ENCODE results near the gene URGCP.
A peak's percentile ranks its signal among the peaks of the same experiment; 100 is the strongest.
"Not testable (repeated sequence)": the region's sequence is repeated elsewhere in the genome, so short reads cannot be mapped to it uniquely, and the experiment has no call there.

URGCP gene

DNA sequence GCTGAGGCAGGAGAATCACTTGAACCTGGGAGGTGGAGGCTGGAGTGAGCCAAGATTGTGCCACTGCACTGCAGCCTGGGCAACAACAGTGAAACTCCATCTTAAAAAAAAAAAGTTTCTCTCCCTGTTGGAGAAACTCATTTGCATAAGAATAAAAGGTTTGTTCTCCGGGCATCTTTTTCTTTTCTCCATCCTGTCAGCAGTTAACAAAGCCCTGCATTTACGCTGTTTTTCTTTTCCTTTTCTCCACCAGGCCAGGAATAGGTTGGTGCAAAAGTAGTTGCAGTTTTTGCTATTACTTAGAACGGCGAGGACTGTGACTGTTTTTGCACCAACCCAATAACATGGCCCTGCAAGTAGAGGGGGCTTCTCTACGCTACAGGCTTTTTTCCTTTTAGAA is 9.5 kb upstream of the URGCP start:
- no peak for DNase-seq

DNA sequence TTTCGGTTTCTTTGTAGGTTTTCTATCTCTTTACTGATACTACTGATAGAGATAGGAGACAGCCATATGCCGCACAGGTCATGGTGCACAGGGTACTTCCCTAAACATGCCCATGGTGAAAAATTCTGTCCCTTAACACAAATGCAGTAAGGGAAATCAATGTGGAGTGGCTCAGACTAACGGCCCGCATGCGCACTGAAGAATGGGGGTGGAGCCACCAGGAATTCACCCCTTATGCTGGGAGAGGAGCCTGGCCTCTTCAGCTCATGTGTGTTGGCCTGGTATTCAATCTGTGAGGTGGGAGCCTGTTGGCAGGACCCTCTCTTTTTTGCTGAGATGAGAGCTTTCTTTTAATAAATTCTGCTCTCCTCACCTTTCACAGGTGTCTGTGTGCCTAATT is 8.4 kb upstream of the URGCP start:
- no peak for DNase-seq

DNA sequence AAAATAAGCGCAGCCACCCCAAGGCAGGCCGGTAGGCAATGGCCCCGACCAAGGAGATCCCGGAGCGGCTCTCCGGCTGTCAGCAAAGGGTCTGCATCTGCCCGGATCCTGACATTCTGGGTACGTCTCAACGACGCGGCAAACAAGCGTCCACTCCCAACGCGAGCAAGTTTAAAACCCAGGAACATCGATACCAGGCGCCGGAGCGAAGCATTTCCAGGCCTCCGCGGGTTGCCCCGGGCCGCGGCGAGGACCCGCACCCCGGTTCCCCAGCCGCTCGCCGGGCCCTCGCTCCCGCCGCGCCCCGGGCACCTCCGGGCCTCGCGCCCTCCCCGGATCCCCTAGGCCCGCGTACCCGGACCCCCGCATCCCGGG is 453 bp downstream of the URGCP start:
- peak; percentile 23 to 35 for DNase-seq

DNA sequence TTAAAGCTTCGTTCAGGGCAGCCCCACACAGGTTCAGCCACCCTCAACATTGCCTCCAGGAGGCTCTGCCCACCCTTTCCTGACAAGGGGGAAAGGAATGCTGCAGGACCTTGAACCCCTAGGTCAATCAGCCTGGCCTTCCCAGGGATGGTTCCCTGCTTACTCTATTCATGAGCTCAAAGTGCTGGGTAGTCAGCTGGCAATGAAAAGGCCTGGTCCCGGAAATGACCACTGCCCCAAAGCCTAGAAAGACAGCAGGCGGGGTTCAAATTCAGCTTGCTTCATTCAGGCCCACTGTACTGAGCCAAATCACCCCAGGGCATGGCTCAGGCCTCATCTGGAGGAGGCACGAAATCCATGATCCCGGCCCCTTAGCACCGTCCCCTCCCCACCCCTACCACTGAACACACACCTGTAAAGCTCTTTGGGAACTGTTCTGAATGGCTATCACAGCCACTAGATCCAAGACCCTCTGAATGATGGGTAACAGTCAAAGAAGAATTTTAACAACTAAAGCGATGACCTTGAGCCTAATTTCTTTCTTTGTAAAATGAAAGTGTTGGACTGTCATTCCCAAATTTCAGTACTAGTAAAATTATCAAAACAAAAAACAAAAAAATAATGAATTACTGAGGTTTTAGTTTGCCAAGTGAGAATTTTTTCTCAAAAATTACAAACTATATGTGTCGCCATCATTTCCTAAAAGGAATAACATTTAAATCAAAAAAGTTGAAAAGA is 1.0 kb downstream of the URGCP start:
- no peak for DNase-seq

DNA sequence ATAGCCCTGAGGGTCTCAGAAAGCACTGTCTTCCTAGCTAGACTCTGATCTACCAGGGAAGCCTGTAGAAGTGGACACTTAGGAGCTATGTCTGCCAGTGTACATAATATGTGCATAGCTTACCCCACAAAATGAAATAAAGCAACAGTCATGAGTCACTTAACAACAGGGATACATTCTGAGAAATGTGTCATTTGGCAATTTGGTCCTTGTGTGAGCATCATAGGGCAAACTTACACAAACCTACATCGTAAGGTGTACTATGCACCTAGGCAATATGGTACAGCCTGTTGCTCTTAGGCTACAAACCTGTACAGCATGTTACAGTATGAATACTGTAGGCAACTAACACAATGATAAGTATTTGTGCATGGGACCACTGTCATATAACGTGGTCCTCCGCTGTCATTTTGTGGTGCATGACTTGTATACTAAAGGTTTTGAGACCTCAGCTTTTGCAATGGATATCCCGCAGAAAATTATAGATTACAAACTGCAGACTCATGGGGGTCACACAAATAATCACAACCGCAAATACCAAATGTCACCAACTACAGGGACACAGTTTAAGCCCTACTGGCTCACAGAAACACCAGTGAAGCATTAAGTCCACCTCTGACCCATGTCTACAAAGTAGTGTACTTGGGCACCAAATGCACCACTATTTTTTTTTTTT is 1.7 kb downstream of the URGCP start:
- no peak for DNase-seq

DNA sequence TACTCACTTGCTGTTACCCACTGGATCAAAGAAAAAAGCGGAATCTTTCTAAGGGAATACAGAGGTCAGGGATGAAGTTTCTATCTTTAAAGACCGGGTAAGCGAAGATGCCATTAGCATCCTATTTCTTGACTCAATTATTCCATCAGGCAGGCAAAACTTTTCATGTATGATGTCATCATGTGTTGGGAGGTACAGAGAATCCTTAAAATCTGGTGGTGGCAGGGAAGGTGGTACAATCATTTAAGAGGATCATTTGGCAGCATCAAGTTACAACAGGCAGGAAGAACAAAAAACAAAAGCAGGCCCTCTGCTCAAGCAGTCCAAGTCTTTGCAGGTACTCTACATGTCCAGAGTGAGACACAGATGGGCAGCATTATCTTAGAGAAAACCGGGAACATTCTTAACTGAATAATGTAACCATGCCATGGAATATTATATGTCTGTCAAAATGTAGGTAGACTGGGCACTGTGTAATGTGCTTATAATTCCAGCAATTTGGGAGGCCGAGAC is 3.8 kb downstream of the URGCP start:
- DNase-seq: no peak

DNA sequence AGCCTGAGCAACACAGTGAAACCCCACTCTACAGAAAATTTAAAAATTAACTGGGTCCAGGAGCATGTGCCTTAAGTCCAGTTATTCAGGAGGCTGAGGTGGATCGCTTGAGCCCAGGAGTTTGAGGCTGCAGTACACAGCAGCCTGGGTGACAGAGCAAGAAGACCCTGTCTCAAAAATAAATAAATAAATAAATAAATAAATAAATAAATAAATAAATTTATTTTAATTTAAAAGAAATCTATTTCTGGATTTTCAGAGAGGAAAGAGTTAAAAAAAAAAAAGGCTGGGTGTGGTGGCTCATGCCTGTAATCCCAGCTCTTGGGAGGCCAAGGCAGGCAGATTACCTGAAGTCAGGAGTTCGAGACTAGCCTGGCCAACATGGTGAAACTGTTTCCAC is 7.8 kb downstream of the URGCP start:
- not testable (repeated sequence) for DNase-seq

DNA sequence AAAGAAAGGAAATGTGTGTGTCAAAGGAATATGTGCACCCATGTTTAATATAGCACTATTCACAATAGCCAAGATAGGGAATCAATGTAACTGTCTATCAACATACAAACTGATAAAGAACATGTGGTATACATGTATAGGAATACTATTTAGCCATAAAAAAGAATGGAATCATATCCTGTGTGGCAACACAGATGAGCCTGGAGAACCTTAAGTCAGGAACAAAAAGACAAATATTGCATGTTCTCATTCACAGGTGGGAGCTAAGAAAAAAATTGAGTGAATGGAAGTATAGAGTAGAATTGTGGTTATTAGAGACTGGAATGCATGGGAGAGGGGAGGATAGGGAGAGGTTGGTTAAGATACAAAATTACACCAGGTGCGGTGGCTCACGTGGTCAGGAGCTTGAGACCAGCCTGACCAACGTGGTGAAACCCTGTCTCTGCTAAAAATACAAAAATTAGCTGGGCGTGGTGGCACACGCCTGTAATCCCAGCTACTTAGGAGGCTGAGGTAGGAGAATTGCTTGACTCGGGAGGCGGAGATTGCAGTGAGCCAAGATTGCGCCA is 10.5 kb downstream of the URGCP start:
- DNase-seq: no peak

DNA sequence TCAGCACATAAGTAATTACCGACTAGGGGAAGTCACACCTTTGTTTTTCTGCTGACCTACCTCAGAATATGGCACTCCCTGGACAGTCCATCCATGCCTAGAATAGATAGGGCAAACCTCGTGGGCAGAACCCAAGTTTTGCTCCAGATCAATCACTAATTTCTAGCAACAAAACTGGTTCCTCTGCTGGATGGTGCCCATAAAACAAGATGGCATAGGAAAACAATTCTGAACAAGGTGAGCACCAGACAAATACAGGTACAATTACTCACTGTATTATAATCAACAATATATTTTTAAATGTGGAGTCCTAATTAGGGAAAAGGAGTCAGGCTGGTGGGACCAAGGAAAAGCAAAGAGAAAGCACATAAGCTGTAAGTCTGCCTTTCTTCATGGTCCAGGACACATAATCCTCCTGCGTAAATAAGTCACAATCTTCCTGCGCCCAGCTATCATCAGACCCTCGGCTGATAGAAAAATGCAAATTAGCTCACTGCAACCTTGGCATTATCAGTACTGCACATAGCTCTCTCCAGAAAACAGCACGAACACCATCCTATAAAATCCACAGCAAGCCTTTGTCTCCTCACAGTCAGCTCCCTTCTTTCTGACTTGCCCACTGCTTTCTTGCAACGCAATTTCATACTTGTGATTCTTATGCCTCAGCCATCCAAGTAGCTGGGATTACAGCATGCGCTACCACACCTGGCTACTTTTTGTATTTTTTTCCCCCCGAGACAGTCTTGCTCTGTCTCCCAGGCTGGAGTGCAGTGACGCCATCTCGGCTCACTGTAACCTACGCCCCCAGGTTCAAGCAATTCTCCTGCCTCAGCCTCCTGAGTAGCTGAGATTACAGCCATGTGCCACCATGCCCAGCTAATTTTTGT is 15.1 kb downstream of the URGCP start:
- no peak for DNase-seq

DNA sequence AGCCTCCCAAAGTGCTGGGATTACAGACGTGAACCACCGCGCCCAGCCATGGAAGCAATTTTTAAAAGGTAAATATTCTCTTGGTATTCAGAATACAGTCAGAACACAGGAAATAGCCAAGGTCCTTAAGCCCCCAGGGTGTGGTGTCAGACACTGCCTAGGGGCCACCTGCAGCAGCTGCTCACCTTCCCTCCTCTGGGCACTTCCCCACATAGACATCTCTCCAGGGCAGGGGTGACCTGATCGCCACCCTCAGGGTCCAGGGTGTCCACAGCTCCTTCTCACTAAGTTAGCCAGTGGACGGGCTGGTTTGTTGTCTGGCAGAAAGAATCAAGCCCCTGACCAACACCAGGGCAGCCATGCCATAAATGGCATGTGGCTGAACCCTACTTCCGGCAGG is 15.9 kb downstream of the URGCP start:
- no peak for DNase-seq

DNA sequence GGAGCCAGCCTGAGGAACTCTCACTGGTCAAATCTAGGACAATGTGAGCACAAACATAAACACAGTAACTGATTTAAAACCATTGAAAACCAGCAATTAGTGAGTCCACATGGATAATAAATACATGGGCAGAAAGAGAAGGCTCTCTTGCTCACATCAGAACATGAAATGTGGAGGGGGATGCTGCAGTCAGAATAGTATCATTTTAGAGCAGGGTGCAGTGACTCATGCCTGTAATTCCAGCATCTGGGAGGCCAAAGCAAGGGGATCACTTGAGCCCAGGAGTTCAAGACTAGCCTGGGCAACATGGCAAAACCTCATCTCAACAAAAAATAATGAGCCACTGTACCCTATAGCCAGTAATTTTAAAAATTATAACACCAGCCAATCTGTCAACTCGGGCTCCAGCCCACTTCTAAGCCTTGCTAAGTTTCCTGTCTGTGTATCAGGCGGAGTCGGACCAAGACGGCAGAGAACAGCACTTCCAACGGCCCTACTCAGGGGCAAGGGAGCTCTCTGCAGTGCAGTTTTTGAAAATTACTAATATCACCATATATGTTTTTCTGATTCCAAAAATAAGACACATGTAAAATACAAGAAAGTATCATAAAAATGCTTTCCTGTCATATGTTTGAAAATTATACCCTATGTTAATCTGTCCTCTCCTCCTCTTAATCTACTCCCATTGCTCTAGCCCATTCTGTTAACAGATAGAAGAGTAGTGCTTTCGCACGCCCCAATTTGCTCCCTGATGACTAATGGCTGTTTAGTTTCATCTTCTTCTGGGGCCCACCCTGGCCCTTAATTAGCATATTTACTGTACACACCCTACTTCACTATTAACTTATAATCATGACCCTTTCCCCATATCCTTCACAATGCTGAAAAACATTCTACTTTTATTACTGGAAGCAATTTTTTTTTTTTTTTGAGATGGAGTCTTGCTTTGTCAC is 17.1 kb downstream of the URGCP start:
- no peak for DNase-seq

DNA sequence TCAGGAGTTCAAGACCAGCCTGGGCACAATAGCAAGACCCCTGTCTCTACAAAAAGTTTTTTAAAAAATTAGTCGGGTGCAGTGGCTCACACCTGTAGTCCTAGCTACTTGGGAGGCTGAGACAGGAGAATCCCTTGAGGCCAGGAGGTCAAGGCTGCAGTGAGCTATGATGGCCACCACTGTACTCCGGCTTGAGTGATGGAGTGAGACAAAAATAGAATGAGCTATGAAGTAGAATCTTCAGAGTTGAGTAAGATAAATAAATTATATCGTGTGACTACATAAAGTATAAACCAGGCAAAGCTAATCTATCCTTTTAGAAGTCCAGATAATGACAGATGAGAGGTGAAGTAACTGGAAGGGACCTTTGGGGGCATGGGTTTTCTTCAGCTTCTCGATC is 21.8 kb downstream of the URGCP start:
- no peak for DNase-seq

DNA sequence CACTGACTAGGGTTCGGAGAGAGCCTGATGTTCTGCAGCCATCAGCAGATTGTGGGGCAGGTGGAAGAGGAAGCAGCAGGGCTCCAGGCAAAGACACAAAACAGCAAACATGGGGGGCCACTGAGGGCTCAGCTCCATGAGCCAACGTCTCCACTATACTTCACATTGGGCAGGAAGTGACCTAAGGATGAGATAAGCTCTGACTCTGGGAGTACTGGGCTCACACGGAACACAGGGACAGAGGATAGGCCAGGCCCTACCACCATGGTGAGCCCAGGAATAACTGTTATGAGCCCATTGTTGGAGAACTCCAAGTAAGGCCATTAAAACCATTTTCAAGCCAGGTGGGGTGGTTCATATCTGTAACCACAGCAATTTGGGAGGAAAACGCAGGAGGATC is 22.2 kb downstream of the URGCP start:
- DNase-seq: no peak

DNA sequence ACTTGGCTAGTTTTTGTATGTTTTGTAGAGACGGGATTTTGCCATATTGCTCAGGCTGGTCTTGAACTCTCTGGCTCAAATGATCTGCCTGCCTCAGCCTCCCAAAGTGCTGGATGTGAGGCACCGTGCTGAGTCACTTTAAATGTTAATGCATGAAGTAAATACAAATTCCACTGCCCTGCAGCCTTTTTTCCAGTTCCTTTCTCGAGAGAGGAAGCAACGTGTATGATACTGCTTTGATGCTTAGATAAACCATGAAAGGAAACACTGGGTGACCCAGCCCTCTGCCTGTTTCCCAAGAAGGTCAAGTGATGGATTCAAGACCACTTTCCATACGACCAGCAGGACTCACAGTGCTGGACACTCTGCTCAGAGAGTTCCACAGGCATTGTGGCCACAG is 25.8 kb downstream of the URGCP start:
- no peak for DNase-seq

DNA sequence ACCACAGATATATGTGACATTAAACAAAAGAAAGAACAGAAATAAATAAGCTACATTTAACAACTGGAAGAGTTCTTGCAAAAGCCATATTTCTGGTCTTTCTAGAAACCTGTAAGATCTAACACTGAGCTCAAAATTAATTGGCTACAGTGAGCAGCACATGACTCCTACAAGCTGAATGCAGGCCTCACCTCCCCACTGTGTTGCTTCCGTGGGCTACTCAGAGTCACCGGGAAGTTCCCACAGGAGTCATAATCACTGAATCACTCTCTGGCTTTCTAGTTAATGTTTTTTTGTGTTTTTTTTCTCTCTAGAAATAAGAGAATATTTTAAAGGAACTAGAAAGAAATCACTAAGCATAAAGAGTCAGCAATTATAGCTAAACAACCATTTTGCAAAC is 26.9 kb downstream of the URGCP start:
- no peak for DNase-seq

DNA sequence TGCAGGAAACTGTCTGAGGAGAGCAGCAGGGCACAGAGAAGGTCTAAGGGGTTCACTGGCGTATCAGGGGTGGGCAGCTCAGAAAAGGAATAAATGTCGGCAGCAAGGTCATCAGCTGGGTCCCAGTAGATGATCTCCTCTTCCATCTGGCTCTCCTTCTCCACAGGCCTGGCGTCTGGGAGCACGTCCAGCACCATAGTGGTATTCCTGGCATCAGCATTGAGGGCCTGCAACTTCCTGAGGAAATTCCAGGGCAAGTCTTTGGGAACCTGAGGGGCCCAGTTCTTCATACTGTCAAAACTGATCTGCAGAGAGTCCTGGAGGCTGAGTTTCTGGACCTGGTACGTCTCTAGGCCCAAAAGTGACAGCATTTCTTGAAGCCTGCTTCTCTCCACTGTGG is 27.5 kb downstream of the URGCP start:
- no peak for DNase-seq

DNA sequence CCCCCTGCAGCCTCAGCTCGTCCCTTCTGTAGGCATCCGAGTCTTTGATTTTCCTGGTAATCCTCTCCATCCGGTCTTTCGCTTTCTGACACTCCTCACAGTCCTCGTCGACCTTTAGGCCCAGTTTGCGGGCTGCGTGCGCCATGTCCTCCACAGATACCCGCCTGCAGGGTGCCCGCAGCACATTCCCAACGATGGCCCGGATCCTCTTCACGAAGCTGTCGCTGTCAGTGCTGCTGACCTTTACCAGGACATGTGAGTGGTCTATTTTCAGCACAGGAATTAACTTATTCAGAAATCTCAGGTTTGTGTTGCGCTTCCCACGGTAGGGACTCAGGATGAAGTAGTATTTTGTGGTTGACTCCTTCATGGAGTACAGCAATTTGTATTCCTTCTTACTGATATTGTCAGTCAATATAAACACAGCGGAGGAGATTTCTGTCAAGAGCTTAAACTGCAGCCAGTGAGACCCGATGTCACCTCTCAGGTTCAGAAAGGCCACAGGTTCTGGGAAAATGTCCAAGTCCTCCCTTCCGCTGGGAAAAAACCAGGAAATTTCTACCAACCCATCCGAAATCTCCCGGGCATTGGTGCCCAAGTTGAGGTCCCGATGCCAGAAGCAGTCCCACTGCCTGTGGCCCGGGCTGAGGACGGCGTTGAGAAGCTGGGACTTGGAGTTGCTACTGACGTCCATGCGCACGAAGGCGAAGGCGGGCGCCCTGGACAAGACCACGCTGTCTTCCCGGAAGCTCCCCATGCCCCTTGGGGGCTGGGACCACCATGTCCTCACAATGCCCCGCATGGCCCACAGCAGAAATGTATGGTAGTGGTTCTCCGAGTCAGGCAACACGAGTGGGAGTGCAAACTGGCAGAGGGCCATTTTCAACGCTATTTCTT is 28.2 kb downstream of the URGCP start:
- no peak for DNase-seq

DNA sequence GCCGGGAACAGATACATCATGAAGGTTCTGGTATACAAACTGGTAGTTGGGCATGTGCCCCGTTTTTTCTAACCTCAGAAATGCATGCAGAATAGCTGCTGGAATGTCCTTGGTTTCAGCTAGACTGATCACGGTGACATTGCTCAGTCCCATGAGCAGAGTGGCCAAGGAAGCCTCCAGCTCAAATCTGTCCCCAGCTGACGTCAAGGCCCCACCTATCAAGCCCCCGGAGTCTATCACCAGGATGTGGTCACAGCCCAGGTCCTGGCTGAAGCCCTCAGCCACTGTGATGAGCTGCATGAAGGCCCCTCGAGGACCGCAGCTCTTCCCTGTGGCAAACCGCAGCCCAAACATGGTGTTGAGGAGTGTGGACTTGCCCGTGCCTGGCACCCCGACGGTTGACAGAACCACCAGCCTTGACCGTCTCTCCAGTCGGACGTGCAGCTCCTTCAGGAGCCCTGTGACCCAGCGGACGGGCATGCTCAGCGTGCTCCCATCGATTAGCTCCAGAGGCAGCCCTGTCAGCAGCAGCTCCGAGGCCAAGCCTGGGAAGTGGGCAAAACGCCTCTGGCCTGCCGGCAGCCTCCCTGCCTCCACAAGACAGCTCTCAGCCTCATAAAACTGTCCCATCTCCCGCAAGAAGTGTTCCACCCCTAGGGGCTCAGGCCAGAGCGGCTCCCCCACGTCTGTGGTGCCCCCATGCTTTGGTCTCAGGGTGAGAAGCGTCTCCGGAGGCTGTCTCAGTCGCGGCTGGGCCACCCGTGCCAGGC is 29.2 kb downstream of the URGCP start:
- DNase-seq: no peak

DNA sequence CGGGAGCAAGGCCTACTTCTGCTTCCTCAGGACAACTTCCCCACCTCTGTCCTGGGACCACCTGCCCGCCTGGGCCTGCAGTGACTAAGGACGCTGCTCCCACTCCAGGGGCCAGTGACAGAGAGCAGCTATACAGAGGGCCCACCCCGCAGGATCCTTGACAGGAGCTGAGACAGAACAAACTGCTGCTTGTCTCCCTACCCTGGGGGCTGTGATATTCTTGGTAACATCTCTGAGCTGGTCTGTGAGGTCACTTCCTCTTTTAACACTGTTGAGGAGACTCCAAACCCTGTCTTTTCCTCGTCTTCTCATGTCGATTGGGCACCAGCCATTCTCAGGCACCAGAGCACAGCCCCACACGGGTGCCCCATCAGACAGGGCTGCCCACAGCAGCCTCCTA is 30.2 kb downstream of the URGCP start:
- DNase-seq: peak; percentile 90 to 93

DNA sequence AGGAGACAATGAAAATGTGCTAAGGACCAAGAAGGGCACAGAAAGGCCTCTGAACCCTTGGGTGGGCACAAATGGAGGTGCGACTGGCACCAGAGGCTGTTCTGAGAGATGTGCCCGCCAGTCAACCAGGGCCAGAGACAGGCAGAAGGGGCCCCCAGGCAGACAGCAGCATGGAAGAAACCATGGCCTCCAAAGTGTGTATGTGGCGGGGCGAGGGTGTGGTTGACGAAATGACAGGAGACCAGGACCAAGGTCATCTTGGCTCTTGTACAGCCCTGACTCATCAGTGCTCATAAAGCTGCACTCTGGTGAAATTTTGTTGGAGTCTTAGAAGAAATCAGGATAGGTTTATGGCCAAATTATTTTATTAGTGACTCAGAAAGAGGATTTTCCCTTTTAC is 33.1 kb downstream of the URGCP start:
- DNase-seq: no peak
